Neural cell (in vitro differentiated cells): Measurements from ENCODE around the gene TMEM201. TPM values are rescaled to one million over a fixed set of nuclear protein-coding genes. Genes with fewer than 3 reads are reported as not detected.

Source experiments
- H2AFZ ChIP-seq: fragments of 200-600, 300-800 bp; sonication (generic), shearing (Covaris generic); 2 replicates; pipeline ENCODE4 v1.6.0; 2014; ENCODE audit warnings: low read depth, mild to moderate bottlenecking, antibody characterized with exemption, low read length, moderate library complexity
- H3F3A ChIP-seq: fragments of 200-600 bp; shearing (Covaris generic); 2 replicates; pipeline ENCODE4 v1.6.1; 2016; ENCODE audit warnings: mild to moderate bottlenecking, moderate library complexity, mixed read lengths, antibody characterized with exemption, low read length; ENCODE audit not compliant: insufficient read depth, poor library complexity, severe bottlenecking
- H3K27ac ChIP-seq: fragments of 200-600, 300-800 bp; sonication (generic), shearing (Covaris generic); 2 replicates; pipeline ENCODE4 v1.5.1; 2014; ENCODE audit warnings: mild to moderate bottlenecking, low read length, moderate library complexity
- H3K27me3 ChIP-seq: fragments of 300-800, 200-600 bp; sonication (generic), shearing (Covaris generic); 2 replicates; pipeline ENCODE4 v1.6.0; 2014; ENCODE audit warnings: mild to moderate bottlenecking, low read depth, low read length, moderate library complexity; ENCODE audit not compliant: insufficient read depth
- H3K36me3 ChIP-seq: fragments of 300-800, 200-600 bp; sonication (generic), shearing (Covaris generic); 2 replicates; pipeline ENCODE4 v1.5.1; 2014; ENCODE audit warnings: mild to moderate bottlenecking, antibody characterized with exemption, low read length, moderate library complexity; ENCODE audit not compliant: insufficient read depth
- H3K4me2 ChIP-seq: fragments of 300-800, 200-600 bp; sonication (generic), shearing (Covaris generic); 2 replicates; pipeline ENCODE4 v1.6.0; 2014; ENCODE audit warnings: mild to moderate bottlenecking, low read length
- H3K4me3 ChIP-seq: fragments of 300-800, 200-600 bp; sonication (generic), shearing (Covaris generic); 2 replicates; pipeline ENCODE4 v1.5.1; 2014; ENCODE audit warnings: mild to moderate bottlenecking, low read length, moderate library complexity
- H3K79me2 ChIP-seq: fragments of 200-600 bp; shearing (Covaris generic); replicated peaks from 2 replicates; pipeline ENCODE4 v1.6.0; 2014; ENCODE audit warnings: mild to moderate bottlenecking, low read length, moderate library complexity; ENCODE audit not compliant: insufficient read depth
- H3K9ac ChIP-seq: fragments of 300-800, 200-600 bp; sonication (generic), shearing (Covaris generic); 2 replicates; pipeline ENCODE4 v1.6.1; 2016; ENCODE audit warnings: mild to moderate bottlenecking, low read length, mixed read lengths
- H3K9me2 ChIP-seq: fragments of 200-600 bp; shearing (Covaris generic); 2 replicates; pipeline ENCODE4 v1.6.1; 2016; ENCODE audit warnings: mild to moderate bottlenecking, low read length, mixed read lengths; ENCODE audit not compliant: insufficient read depth
- H3K9me3 ChIP-seq: fragments of 200-600, 300-800 bp; sonication (generic), shearing (Covaris generic); 2 replicates; pipeline ENCODE4 v1.6.1; 2016; ENCODE audit warnings: mild to moderate bottlenecking, mixed run types, low read length, moderate library complexity, mixed read lengths
- H4K20me1 ChIP-seq: fragments of 200-600 bp; shearing (Covaris generic); 2 replicates; pipeline ENCODE4 v1.6.1; 2016; ENCODE audit warnings: mild to moderate bottlenecking, mixed run types; ENCODE audit not compliant: insufficient read depth
- CTCF ChIP-seq: fragments of 450-650 bp; IDR thresholded peaks from 2 replicates; pipeline ENCODE4 v1.5.1; 2014; ENCODE audit warnings: antibody characterized with exemption, mild to moderate bottlenecking, moderate library complexity; ENCODE audit not compliant: poor library complexity, severe bottlenecking
- EP300 ChIP-seq: fragments of 450-650 bp; conservative IDR thresholded peaks from 2 replicates; pipeline ENCODE4 v1.6.1; 2014; ENCODE audit warnings: antibody characterized with exemption, mild to moderate bottlenecking, moderate library complexity; ENCODE audit not compliant: poor library complexity, severe bottlenecking
- EZH2 ChIP-seq: fragments of 200-600, 300-800 bp; shearing (Covaris generic), sonication (generic); IDR thresholded peaks from 2 replicates; pipeline ENCODE4 v1.6.1; 2014; ENCODE audit warnings: antibody characterized with exemption, low read length, borderline replicate concordance, mild to moderate bottlenecking; ENCODE audit not compliant: insufficient read depth, poor library complexity, severe bottlenecking
- MXI1 ChIP-seq: fragments of 450-650 bp; conservative IDR thresholded peaks from 2 replicates; pipeline ENCODE4 v1.6.1; 2014; ENCODE audit warnings: antibody characterized with exemption, mild to moderate bottlenecking; ENCODE audit not compliant: poor library complexity, severe bottlenecking
- POLR2AphosphoS5 ChIP-seq: IDR thresholded peaks from 2 replicates; pipeline ENCODE4 v1.6.1; 2012
- RAD21 ChIP-seq: fragments of 450-650 bp; conservative IDR thresholded peaks from 2 replicates; pipeline ENCODE4 v1.6.1; 2014; ENCODE audit warnings: antibody characterized with exemption, mild to moderate bottlenecking, moderate library complexity
- REST ChIP-seq: IDR thresholded peaks from 2 replicates; pipeline ENCODE4 v1.6.1; 2012; ENCODE audit warnings: borderline replicate concordance
- SMC3 ChIP-seq: fragments of 450-650 bp; conservative IDR thresholded peaks from 2 replicates; pipeline ENCODE4 v1.6.1; 2014; ENCODE audit warnings: antibody characterized with exemption, mild to moderate bottlenecking, moderate library complexity; ENCODE audit not compliant: poor library complexity
- TAF1 ChIP-seq: IDR thresholded peaks from 2 replicates; pipeline ENCODE4 v1.6.1; 2012; ENCODE audit warnings: low read depth
- polyA plus RNA-seq: library from polyadenylated mRNA; depleted of rRNA; stranded (reverse); fragments of >200 nt; gene quantifications from 2 replicates; pipeline ENCODE4 v1.2.3, GENCODE V29; 2014

TMEM201 gene
- polyA plus RNA-seq, 1 donor from 2014 or later = 7.3 TPM

- Histone ChIP-seq H3K79me2 (no peaks in the 10 kb centered on the region), H3K4me3 (no peak overlapping the region), H3K36me3 (no peaks in the 10 kb centered on the region), H3F3A (no peaks in the 10 kb centered on the region), H3K27me3 (no peaks in the 10 kb centered on the region), H3K9me2 (no peaks in the 10 kb centered on the region), H3K9me3 (no peaks in the 10 kb centered on the region), H2AFZ (no peak overlapping the region), H3K4me2 (no peak overlapping the region), H3K9ac (no peak overlapping the region), H4K20me1 (no peaks in the 10 kb centered on the region), H3K27ac (no peak overlapping the region)
- TF ChIP-seq EP300 (no peak), EZH2 (no peak), POLR2AphosphoS5 (no peak), SMC3 (no peak), MXI1 (no peak), RAD21 (no peak), REST (no peak), CTCF (no peak), TAF1 (no peak)
These were observed 17.7 kb downstream of the TMEM201 start for GRCh38 chr1:9606458-9606857.

GRCh38 chr1:9606948-9607347, 18.2 kb downstream of the TMEM201 start:
- Histone ChIP-seq H3K9me3 (no peaks in the 10 kb centered on the region), H3K4me2 (no peak overlapping the region), H3K79me2 (no peaks in the 10 kb centered on the region), H3K9ac (no peak overlapping the region), H3F3A (no peaks in the 10 kb centered on the region), H2AFZ (no peak overlapping the region), H3K9me2 (no peaks in the 10 kb centered on the region), H4K20me1 (no peaks in the 10 kb centered on the region), H3K27me3 (no peaks in the 10 kb centered on the region), H3K27ac (no peak overlapping the region), H3K36me3 (no peaks in the 10 kb centered on the region), H3K4me3 (no peak overlapping the region)
- TF ChIP-seq EP300 (no peak), REST (no peak), EZH2 (no peak), POLR2AphosphoS5 (no peak), RAD21 (no peak), CTCF (no peak), MXI1 (no peak), SMC3 (no peak), TAF1 (no peak)
